H7 (cell line): ENCODE measurements around the gene TSHZ1. TPM values are rescaled to one million over a fixed set of nuclear protein-coding genes. Genes with fewer than 3 reads are reported as not detected.

ENCODE experiments used
- DNase-seq: peaks from one replicate; pipeline ENCODE4 v3.0.0; 2012
- H3K27me3 ChIP-seq: 2 replicates; pipeline ENCODE4 v1.6.0; 2011; ENCODE audit warnings: mild to moderate bottlenecking, low read length; ENCODE audit not compliant: control insufficient read depth, insufficient read depth
- H3K36me3 ChIP-seq: replicated peaks from 2 replicates; pipeline ENCODE4 v1.5.1; 2011; ENCODE audit warnings: low read length; ENCODE audit not compliant: control insufficient read depth, insufficient read depth
- H3K4me3 ChIP-seq: 2 replicates; pipeline ENCODE4 v1.5.1; 2011; ENCODE audit warnings: low read depth, mild to moderate bottlenecking, control low read depth, low read length, moderate library complexity; ENCODE audit not compliant: insufficient read depth
- total RNA-seq: library from RNA; depleted of rRNA; stranded (reverse); fragments of >200 nt; shearing (Covaris generic); gene quantifications from 2 replicates; pipeline ENCODE4 v1.2.3, GENCODE V29; 2014

The TSHZ1 gene
- total RNA-seq, 1 experiment from 2014 or later: 4.6 TPM

DNA sequence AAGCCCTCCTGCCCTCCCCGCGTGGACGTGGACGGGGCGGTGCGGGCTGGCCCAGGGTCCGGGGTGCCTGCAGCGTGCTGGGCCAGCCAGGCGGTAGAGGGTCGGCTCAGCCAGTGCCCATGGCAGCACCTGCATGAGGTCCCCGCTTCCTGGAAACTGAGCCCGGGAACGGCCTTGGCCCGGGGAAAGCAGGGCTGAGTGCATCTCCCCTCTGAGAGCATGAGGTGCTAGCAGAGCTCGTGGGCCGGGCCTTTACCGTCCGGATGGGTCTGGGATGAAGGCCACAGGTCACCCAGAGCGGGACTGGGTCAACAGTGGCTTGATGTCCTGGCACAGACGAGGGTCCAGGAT, 39.8 kb downstream of the TSHZ1 start:
- DNase-seq: no peak
- no peak overlapping the region for H3K4me3 ChIP-seq

DNA sequence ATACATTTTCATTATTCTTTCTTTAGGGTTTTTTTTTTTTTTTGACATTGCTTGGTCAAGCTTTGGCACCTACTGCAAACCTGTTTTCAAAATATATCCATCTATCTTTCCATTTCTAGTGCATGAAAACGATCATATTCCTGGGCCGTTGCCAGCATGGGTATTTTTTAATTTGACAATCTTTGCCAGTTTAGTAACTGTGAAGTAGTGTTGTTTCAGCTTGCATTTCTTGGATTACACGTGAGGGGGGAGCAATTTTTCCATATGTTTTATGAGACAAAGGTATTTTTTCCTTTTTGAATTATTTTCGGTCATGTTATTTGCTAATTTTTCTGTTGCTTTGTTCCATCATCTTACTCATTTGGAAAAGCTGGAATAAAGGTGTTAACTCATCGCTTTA, 40.9 kb downstream of the TSHZ1 start:
- Histone ChIP-seq H3K36me3 (no peaks in the 10 kb centered on the region), H3K27me3 (no peaks in the 10 kb centered on the region), H3K4me3 (no peak overlapping the region)
- no peak for DNase-seq

More for the DNA sequence above, 39.8 kb downstream of the TSHZ1 start:
- Histone ChIP-seq H3K27me3 (no peaks in the 10 kb centered on the region), H3K36me3 (no peaks in the 10 kb centered on the region)

DNA sequence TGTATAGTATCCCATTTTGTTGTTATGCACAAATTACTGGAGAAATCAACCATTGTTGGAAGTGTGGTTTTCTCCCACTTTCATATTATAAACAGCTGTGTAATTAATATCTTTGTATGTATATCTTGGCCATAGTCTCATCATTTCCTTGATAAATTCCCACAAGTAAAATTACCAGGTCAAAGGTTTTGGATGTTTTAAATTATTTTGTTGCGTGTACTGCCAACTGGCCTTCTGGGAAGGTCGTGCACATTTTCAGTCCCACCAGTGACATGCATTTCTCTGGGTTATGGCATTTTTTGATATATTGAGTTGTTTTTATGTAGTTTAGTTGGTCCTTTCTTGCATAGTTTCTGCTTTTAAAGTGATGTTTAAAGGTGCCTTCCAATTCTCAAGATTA, 41.5 kb downstream of the TSHZ1 start:
- no peaks in the 10 kb centered on the region for H3K27me3 ChIP-seq
- no peak overlapping the region for H3K4me3 ChIP-seq
- DNase-seq: no peak
- no peaks in the 10 kb centered on the region for H3K36me3 ChIP-seq

DNA sequence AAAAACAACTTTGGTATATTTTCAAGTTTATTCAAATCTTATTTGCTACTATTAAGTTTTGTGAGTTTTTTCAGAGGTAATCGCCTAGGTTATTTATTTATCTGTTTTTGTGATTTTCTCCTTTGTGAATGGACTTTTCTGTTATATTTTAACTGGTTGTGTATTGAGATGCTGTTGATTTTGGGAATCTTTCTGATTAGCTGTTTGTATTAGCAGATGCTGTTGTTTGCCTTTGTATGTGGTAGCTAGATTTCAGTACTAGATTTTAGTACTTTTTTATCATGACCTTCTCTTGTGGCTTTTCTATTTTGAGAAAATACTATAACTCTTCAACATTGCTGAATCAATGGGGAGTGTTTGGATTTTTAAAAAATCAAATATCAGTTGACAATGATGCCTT, 42.4 kb downstream of the TSHZ1 start:
- no peak overlapping the region for H3K4me3 ChIP-seq
- no peaks in the 10 kb centered on the region for H3K36me3 ChIP-seq
- H3K27me3 ChIP-seq: no peaks in the 10 kb centered on the region
- no peak for DNase-seq

DNA sequence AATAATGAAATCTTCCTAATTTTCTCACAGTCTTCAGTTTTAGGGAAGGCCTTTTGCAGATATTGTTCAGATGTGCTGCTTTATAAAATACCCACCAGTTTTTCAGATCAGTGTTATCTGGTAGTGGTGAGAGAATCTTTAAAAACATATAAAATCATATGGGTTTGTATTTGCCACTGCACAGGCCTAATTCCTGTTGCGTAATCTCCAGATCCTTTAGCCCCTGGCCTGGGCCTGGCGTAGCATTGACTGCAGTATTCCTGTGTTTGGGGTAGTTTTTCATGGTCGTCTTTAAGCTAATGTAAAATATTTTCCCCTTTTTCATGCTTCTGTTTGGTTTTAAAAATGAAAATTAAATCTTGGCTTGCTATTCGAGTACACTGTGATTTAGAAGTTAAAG, 43.2 kb downstream of the TSHZ1 start:
- Histone ChIP-seq H3K27me3 (no peaks in the 10 kb centered on the region), H3K4me3 (no peak overlapping the region), H3K36me3 (no peaks in the 10 kb centered on the region)
- DNase-seq: no peak

DNA sequence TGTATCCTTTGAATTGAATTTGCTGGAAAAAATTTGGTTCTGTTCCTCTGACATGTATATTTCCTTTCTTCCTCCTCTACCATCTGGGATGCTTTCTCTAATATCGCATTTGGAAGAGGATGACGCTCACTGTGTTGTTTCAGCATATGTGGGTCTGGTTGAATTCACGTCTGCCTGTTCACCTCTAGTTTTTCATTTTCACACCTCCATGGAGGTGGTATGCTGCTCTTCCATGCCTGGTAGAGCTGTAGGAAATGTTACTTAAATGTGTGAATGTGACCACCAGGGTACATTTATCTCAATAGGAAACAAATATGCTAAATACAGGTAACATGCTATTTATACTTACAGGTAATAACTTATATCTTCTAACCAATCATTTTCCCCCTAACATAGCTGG, 44.5 kb downstream of the TSHZ1 start:
- Histone ChIP-seq H3K27me3 (no peaks in the 10 kb centered on the region), H3K36me3 (no peaks in the 10 kb centered on the region), H3K4me3 (no peak overlapping the region)
- DNase-seq: no peak

DNA sequence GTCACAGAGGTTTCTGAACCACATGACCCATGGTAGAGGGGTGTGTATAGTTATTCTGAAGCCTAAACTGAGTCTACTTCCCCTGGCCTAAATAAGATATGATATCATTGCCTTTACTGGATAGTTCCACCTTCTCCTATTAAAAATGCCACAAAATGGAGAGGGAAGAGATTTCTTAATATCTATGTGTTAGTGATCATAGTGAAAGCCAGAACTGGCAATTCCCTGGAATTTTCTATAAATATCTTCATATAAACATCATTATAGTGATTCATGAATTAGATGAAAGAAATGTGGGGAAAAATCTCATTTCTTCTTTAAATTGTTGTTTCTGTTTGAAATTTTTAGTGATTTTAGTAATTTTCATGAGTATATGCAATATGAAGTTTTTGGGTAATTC, 45.8 kb downstream of the TSHZ1 start:
- Histone ChIP-seq H3K36me3 (no peaks in the 10 kb centered on the region), H3K4me3 (no peak overlapping the region), H3K27me3 (no peaks in the 10 kb centered on the region)
- no peak for DNase-seq

DNA sequence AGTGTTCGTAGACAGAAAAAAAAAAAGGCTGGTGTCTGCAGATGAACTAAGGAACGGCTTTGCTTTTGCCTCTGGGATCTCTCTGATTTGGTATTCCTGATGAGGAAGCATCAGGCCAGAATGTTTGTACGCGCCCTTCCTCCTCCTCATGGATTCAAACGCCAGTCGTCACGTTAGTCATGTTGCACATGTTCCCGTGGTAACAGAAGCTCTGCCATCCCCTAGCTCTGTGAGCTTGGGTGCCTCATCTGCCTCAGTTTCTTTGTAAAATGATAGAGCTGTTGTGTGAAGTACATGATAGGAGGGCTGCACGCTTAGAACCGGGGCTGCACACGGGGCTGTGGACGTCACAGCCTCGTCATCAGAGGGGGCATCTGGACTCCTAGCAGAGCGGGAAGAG, 47.0 kb downstream of the TSHZ1 start:
- no peak for DNase-seq
- Histone ChIP-seq H3K36me3 (no peaks in the 10 kb centered on the region), H3K4me3 (no peak overlapping the region), H3K27me3 (no peaks in the 10 kb centered on the region)

DNA sequence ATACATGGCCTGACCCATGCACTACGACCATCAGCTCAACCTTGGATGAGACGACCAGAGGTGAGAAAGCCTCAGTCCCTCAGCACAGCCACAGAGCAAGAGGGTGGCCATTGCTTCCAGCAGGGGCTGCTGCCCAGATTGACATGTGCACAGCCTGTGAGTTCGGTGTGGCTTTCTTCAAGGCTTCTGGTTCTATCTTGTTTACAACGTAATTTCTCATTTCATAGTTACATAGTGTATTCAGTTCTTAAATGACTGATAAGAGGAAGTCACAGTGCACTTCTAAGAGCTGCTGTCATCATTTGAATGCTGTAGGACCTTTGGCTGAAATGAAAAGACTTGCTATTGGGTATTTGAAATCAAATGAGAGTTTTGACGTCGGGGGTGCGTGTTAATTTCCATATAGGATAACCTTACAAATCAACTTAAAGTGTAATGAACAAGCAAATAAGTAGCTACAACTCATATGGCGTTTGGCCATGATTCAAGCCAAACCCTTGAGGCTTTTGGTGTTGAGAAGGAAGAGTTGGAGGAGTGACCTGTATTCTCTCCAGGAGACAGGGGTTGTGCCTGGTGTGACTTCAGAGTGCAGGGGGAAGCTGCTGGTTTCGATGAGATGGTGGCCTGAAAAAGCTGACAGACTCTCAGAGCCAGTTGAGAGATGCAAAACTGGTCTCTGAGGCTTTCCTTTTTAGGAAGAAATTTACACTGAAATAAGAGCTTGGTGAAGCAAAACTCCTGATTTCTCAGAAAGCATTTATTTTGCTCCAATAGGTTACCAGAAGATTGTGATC, 51.0 kb downstream of the TSHZ1 start:
- H3K36me3 ChIP-seq: no peaks in the 10 kb centered on the region
- H3K27me3 ChIP-seq: no peaks in the 10 kb centered on the region
- no peak overlapping the region for H3K4me3 ChIP-seq
- no peak for DNase-seq

DNA sequence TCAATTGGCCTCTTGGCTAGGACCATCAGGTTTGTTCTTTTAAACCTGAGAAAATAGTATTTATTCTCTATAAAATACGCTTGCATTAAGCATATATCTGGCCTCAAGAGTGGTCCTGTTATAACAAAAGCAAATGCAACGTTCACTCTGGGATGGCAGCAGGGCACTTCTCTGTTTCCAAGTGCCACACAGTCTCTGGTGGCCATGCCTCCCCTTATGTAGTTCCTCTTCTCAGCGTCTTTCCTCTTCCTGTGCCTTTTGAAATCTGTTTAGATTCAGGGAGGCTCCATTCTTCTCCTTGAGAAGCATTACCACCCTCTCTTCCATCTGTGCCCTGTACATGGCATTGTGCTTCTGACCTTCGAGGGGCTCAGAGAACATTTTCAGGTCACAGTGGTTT, 51.9 kb downstream of the TSHZ1 start:
- Histone ChIP-seq H3K36me3 (no peaks in the 10 kb centered on the region), H3K4me3 (no peak overlapping the region), H3K27me3 (no peaks in the 10 kb centered on the region)
- no peak for DNase-seq

DNA sequence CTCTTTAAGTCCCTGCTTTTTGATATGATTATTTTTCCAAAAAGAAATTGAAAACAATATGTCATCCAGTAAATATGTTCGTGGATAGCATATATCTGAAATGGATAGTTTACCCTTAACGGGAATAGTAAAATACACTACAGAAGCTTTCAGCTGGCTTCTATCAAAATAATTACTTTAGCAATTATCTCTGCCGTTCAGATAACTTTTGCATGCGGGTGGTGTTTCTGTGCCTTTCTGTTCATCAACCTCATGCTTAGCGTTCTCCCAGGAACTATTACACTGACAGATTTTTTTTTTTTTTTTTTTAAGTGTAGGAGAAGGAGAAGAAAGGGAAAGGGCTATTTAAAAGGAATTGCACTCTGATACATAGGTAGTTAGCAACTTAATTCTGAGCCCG, 53.6 kb downstream of the TSHZ1 start:
- no peak for DNase-seq
- Histone ChIP-seq H3K36me3 (no peaks in the 10 kb centered on the region), H3K27me3 (no peaks in the 10 kb centered on the region), H3K4me3 (no peak overlapping the region)

DNA sequence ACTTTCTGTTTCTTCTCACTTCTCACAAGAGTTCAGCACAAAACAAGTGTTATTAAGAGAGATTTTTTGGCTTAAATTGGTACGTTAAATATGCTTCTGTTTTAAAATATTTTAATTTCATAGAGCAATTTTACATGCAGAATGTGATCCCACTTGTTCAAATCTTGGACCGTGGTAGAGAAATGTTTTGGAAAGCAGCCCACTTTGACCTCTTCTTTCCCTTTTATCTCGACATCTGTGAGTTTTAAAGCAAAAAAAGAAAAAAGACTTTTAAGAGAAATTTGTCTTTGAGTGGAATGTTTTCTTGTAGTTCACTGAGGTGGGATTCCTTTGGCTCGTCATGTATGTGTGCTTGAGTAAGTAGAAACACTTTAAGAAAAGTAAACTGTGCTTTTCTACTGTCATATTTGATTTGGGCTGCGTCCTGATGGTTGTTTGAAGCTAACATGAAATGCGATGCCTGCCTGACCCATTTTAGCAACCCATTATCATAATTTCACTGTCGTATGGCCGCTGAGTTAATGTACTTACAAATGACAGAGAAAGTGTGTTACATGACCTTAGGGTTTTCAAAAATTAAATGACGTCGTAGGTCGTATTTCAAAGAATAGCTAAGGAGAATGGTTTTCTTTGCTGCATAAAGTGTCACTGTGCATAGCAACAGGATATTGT, 54.5 kb downstream of the TSHZ1 start:
- DNase-seq: no peak
- no peaks in the 10 kb centered on the region for H3K27me3 ChIP-seq
- H3K36me3 ChIP-seq: no peaks in the 10 kb centered on the region
- H3K4me3 ChIP-seq: no peak overlapping the region

DNA sequence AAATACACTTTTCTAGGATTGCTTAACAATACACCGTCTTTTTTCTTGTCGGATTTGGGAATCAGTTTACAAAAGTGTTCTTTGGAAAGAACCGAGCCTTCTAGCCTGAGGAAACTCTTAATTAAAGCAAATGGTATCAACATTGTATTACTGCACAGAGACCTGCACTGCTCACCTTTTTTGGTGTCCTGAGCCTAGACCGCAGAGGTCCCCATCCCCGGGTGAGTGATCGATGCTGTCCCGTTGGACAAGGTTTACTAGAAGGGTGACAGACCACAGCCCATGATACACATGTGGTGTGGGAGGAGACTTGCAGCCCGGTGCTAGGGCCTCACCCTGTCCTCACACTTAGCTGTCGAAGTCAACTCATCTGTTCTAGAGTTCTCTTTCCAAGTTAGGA, 55.3 kb downstream of the TSHZ1 start:
- no peaks in the 10 kb centered on the region for H3K36me3 ChIP-seq
- H3K27me3 ChIP-seq: no peaks in the 10 kb centered on the region
- DNase-seq: no peak
- no peak overlapping the region for H3K4me3 ChIP-seq

DNA sequence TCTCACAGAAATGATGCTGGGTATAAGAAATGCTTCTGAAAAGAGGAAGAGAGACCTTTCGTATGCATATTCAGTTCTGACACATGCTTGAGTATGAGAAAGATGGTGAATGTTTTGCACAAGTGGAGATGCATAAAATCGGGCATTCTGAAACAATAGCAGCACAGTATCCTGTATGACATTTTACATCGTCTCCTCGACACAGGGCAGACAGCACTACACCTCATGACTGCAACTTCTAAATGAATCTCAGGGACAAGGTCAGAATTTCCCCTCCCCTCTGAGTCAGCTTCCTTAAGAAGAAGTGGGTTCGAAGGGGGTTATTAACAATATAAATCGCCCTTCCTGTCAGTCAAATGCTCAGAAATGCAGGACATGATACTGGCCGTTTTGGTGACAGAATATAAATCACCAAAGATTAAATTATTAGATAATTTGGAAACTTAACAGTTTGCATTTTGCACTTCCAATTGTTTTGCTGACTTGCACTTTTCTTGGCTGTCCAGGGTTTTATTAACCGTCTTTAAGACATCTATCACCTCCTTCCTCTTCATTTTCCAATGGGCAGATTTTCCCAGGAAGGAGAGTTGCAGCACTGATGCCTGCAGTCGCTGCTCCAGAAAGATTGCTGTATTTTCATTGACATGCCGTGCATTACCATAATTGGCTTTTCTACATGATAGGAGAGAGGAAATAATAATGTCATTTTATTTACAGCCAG, 57.2 kb downstream of the TSHZ1 start:
- Histone ChIP-seq H3K4me3 (no peak overlapping the region), H3K27me3 (no peaks in the 10 kb centered on the region), H3K36me3 (no peaks in the 10 kb centered on the region)
- no peak for DNase-seq

DNA sequence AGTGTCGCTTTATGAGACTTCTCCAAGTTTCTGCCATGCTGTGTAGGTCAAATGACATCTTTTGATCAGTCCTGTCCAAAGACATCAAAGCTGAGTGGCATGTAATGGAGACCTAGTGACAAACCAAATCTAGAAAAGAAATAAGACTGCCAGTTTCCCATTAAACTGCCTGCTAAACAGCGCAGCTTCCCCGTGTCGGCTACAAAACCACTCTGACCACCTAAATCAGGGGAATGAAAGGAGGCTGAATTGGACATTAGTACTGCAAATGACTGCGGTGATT, 57.7 kb downstream of the TSHZ1 start:
- no peak overlapping the region for H3K4me3 ChIP-seq
- no peaks in the 10 kb centered on the region for H3K27me3 ChIP-seq

More for the DNA sequence above, 57.7 kb downstream of the TSHZ1 start:
- DNase-seq: no peak
- H3K36me3 ChIP-seq: no peaks in the 10 kb centered on the region
